Endothelial cell of umbilical vein (primary cell): Measurements from ENCODE around the gene NEK3. TPM values are rescaled to one million over a fixed set of nuclear protein-coding genes. Genes with fewer than 3 reads are reported as not detected.

ENCODE experiments used
- BruUV-seq: library from RNA; stranded (reverse); fragments of 400-500 nt; replicated peaks from 2 replicates; lab custom pipeline; 2021; lab: Mats Ljungman, UMichigan
- CTCF ChIA-PET: fragments of 300-600, 350-600 bp; sonication (Branson Sonifier 250); formaldehyde crosslinking; loops from one replicate; lab custom pipeline; 2021; ENCODE audit warnings: antibody characterized with exemption, inconsistent platforms; lab: Charles Lee
- POLR2A ChIA-PET: fragments of 300-600, 350-600 bp; sonication (Branson Sonifier 250); formaldehyde crosslinking; loops from one replicate; lab custom pipeline; 2021; ENCODE audit warnings: antibody characterized with exemption, inconsistent platforms; lab: Charles Lee
- DNase-seq: peaks from one replicate; pipeline ENCODE4 v3.0.0-alpha.2; 2011; ENCODE audit warnings: low read depth, low spot score
- FAIRE-seq: peaks from 2 replicates; lab custom pipeline; 2011; peaks lifted over from hg19 to GRCh38; lab: Jason Lieb, UNC
- H2AFZ ChIP-seq: 2 replicates; pipeline ENCODE4 v1.6.0; 2012; ENCODE audit warnings: low read depth, low read length, control low read depth, inconsistent platforms
- H3K27ac ChIP-seq: 2 replicates; pipeline ENCODE4 v1.5.1; 2011; ENCODE audit warnings: low read depth, mild to moderate bottlenecking, control low read depth, low read length, moderate library complexity; ENCODE audit not compliant: insufficient read depth
- H3K27me3 ChIP-seq, 2 experiments: 2 replicates each; pipeline versions ENCODE4 v1.6.0 to v1.6.1; 2011; ENCODE audit warnings: low read length in 2 of 2, mixed read lengths in 1 of 2; ENCODE audit not compliant: control insufficient read depth in 2 of 2, insufficient read depth in 2 of 2
- H3K36me3 ChIP-seq, 2 experiments: 2 replicates in 1 of 2; 3 replicates in 1 of 2; pipeline ENCODE4 v1.5.1; 2011; ENCODE audit warnings: low read length in 2 of 2, mild to moderate bottlenecking in 1 of 2, moderate library complexity in 1 of 2; ENCODE audit not compliant: control insufficient read depth in 2 of 2, insufficient read depth in 2 of 2; ENCODE audit errors: extremely low read depth in 1 of 2
- H3K4me1 ChIP-seq: 3 replicates; pipeline ENCODE4 v1.5.1; 2011; ENCODE audit warnings: mild to moderate bottlenecking, low read length; ENCODE audit not compliant: control insufficient read depth, insufficient read depth; ENCODE audit errors: extremely low read depth
- H3K4me2 ChIP-seq: 2 replicates; pipeline ENCODE4 v1.6.1; 2011; ENCODE audit warnings: low read length, control low read depth, mixed read lengths; ENCODE audit not compliant: insufficient read depth
- H3K4me3 ChIP-seq, 3 experiments: fragments of 200-600 bp in 1 of 3; sonication (generic), shearing (Covaris generic) in 1 of 3; replicated peaks in 1 of 3; 2 replicates each; pipeline ENCODE4 v1.5.1; 2011 to 2016; ENCODE audit warnings: control low read depth in 3 of 3, low read length in 3 of 3, mild to moderate bottlenecking in 2 of 3, inconsistent platforms in 1 of 3, low read depth in 1 of 3, moderate library complexity in 1 of 3; ENCODE audit not compliant: insufficient read depth in 1 of 3
- H3K79me2 ChIP-seq: 2 replicates; pipeline ENCODE4 v1.6.0; 2012; ENCODE audit warnings: low read length, inconsistent platforms; ENCODE audit not compliant: control insufficient read depth, insufficient read depth
- H3K9ac ChIP-seq: replicated peaks from 2 replicates; pipeline ENCODE3; 2011; ENCODE audit warnings: low read length, control low read depth; ENCODE audit not compliant: insufficient read depth; ENCODE audit errors: extremely low read depth
- H3K9me1 ChIP-seq: replicated peaks from 3 replicates; pipeline ENCODE4 v1.6.0; 2011; ENCODE audit warnings: mild to moderate bottlenecking, low read length; ENCODE audit not compliant: control insufficient read depth, insufficient read depth; ENCODE audit errors: extremely low read depth
- H3K9me3 ChIP-seq: replicated peaks from 2 replicates; pipeline ENCODE4 v1.5.1; 2012; ENCODE audit warnings: low read length, inconsistent platforms; ENCODE audit not compliant: control insufficient read depth, insufficient read depth
- H4K20me1 ChIP-seq: replicated peaks from 2 replicates; pipeline ENCODE3; 2011; ENCODE audit warnings: mild to moderate bottlenecking, low read length; ENCODE audit not compliant: control insufficient read depth, insufficient read depth; ENCODE audit errors: extremely low read depth
- CTCF ChIP-seq, 2 donors: IDR thresholded peaks; 1 replicate in 1 of 2; 2 replicates in 1 of 2; pipeline ENCODE4 v1.5.1; 2011; ENCODE audit warnings: low read length in 2 of 2, mild to moderate bottlenecking in 2 of 2, moderate library complexity in 2 of 2, control low read depth in 1 of 2, inconsistent platforms in 1 of 2, low read depth in 1 of 2; ENCODE audit not compliant: insufficient read depth in 1 of 2; ENCODE audit errors: extremely low read depth in 1 of 2
- EZH2 ChIP-seq: IDR thresholded peaks from 2 replicates; pipeline ENCODE4 v1.6.1; 2012; ENCODE audit warnings: borderline replicate concordance, low read depth, mild to moderate bottlenecking, moderate library complexity, low read length, inconsistent platforms; ENCODE audit not compliant: severe bottlenecking
- FOS ChIP-seq: IDR thresholded peaks from 2 replicates; pipeline ENCODE4 v1.6.1; 2011; ENCODE audit warnings: mild to moderate bottlenecking, low read length, moderate library complexity, borderline replicate concordance; ENCODE audit not compliant: insufficient read depth
- GATA2 ChIP-seq: IDR thresholded peaks from 2 replicates; pipeline ENCODE4 v1.7.0; 2011; ENCODE audit warnings: low read depth, mild to moderate bottlenecking, moderate library complexity, mixed read lengths, low read length; ENCODE audit not compliant: insufficient read length, insufficient read depth
- JUN ChIP-seq: IDR thresholded peaks from 2 replicates; pipeline ENCODE4 v1.6.1; 2011; ENCODE audit warnings: borderline replicate concordance, low read depth; ENCODE audit not compliant: insufficient read length, insufficient read depth
- MAX ChIP-seq: IDR thresholded peaks from 2 replicates; pipeline ENCODE4 v1.6.1; 2011; ENCODE audit not compliant: insufficient read depth, insufficient read length
- MYC ChIP-seq: IDR thresholded peaks from one replicate; pipeline ENCODE4 v1.6.1; 2011; ENCODE audit warnings: mild to moderate bottlenecking, low read depth, low read length
- POLR2A ChIP-seq: IDR thresholded peaks from 2 replicates; pipeline ENCODE4 v1.6.1; 2012; ENCODE audit warnings: low read depth, mild to moderate bottlenecking, control low read depth, low read length
- POLR2AphosphoS5 ChIP-seq: IDR thresholded peaks from 2 replicates; pipeline ENCODE4 v1.6.1; 2012; ENCODE audit warnings: low read depth, mild to moderate bottlenecking, control low read depth, low read length, moderate library complexity; ENCODE audit not compliant: insufficient read depth
- dilution Hi-C: fragments of 300-500 bp; cut with MboI; formaldehyde crosslinking; loops from one replicate; pipeline ENCODE4 v1.15.0; 2019; ENCODE audit warnings: low sequenced_read_pairs; ENCODE audit not compliant: extremely low pct_ligation_motif_present
- intact Hi-C: fragments of 100-400 bp; cut with micrococcal nuclease; formaldehyde crosslinking; loops from one replicate; pipeline ENCODE4 v1.10.0; 2022
- polyA plus RNA-seq, 4 experiments: library from polyadenylated mRNA; depleted of rRNA in 3 of 4; stranded (reverse) in 3 of 4; unstranded in 1 of 4; fragments of >200 nt; gene quantifications; 2 replicates each; pipeline versions ENCODE4 v1.2.1 to v1.2.3, GENCODE V29; 2011 to 2012; ENCODE audit warnings: missing spikeins in 1 of 4
- total RNA-seq: library from RNA; stranded (reverse); gene quantifications from 2 replicates; pipeline ENCODE4 v1.2.3, GENCODE V29; 2021

Gene NEK3
- total and polyA plus RNA-seq, 2 donors (not counting 3 experiments of a cell fraction or from before 2014, with no cell fraction given) = 10.3 to 13.8 TPM

- ChIA-PET POLR2A (no interaction called here), CTCF (no interaction called here)
- Histone ChIP-seq H3K79me2 (no peaks in the 10 kb centered on the region), H3K4me3 (no peak overlapping the region), H3K9me3 (no peaks in the 10 kb centered on the region), H3K4me2 (no peak overlapping the region), H3K9me1 (no peaks in the 10 kb centered on the region), H3K4me1 (no peaks in the 10 kb centered on the region), H3K36me3 (no peaks in the 10 kb centered on the region), H3K27ac (no peak overlapping the region), H3K27me3 (no peaks in the 10 kb centered on the region), H4K20me1 (no peaks in the 10 kb centered on the region), H2AFZ (no peak overlapping the region), H3K9ac (no peak overlapping the region)
- TF ChIP-seq POLR2A (no peak), GATA2 (no peak), FOS (no peak), MAX (no peak), JUN (no peak), MYC (no peak), CTCF (IDR thresholded peaks at IDR 0.05; ENCODE audit: extremely low read depth in 1 of 2, insufficient read depth in 1 of 2, low read depth in 1 of 2, low read length in 2 of 2) (no peak), EZH2 (no peak), POLR2AphosphoS5 (no peak)
- BruUV-seq = no TSS peak
- no peak for FAIRE-seq
- intact Hi-C loops = no loop called here
- dilution Hi-C loops = no loop called here
- no peak for DNase-seq
Observed at GRCh38 chr13:52137489-52137888, 21.9 kb downstream of the NEK3 start.
